NCI-H2196 treated with DMSO at 0.1 percent for 48 hours (cell line): Measurements from ENCODE around the gene SLAMF7.

Experiments used
- DNase-seq: peaks from one replicate; lab custom pipeline; 2025; ENCODE audit not compliant: unreplicated experiment; lab: John Stamatoyannopoulos, UW

The SLAMF7 gene

GRCh38 chr1:160744852-160745520 lies 5.9 kb downstream of the SLAMF7 start:
- DNase-seq, result no peak

DNA sequence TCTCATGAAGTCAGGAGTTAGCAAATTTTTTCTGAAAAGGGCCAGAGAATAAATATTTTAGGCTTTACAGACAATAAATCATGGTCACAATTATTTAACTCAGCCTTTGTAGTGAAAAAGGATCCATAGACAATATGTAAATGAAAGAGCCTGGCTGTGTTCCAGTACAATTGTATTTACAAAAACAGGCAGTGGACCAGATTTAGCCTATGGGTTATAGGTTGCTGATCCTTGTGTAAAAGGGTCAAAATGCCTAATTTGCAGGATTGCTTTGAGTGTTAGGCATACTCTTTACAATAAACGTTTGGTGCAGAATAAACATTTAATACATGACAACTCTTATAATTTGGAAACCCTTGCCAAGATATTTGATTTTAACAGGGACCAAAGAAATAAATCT lies 6.5 kb downstream of the SLAMF7 start:
- no peak for DNase-seq

DNA sequence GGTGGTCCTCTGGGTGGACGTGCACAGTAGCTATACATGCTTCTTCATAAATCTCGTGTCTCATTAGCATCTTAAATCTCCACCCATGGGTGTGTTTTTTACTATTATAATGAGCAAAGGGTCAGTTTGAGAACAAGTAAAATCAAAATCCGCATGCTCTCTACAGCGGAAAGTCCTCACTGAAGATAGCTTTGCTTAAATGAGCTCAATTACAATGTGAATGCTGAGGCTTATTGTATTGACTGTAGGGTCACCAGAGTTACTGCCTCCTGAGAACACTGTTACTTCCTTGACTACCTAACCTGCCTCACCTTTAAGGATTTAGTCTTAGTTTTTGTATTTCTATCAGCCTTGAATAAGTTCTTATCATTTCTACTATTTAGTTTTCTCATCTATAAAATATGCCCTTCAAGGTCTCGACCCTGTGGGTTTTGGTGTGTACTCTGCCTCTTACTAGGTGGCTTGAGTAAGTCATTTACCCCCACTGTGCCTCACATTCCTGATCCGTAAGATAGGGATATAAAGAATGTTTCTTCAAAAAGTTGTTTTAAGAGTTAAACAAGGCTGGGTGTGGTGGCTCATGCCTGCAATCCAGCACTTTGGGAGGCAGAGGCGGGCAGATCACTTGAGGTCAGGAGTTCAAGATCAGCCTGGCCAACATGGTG lies 7.9 kb downstream of the SLAMF7 start:
- no peak for DNase-seq

DNA sequence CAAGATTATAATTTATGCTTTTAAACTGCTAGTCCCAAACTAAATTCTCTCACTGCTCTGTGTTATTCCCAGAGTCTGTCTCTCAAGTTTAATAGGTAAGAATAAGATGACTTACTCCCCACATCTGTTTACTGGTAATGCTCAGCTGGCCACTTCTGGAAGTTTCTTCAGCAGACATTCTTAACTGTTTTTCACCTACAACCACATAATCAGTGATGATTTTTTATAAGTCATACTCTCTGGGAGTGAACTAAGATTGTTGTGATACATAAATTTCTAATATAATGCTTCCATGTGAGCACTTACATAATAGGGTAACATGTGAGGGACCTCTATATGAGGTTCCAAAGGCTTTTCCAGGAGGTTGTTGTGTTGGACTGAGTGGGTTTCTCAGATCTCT lies 8.7 kb downstream of the SLAMF7 start:
- no peak for DNase-seq

- DNase-seq, result no peak
These were observed 9.3 kb downstream of the SLAMF7 start for GRCh38 chr1:160748181-160748877.

GRCh38 chr1:160748878-160749269 lies 9.8 kb downstream of the SLAMF7 start:
- DNase-seq, result no peak

- DNase-seq, result no peak
These were observed 11.6 kb downstream of the SLAMF7 start for GRCh38 chr1:160750608-160751007.

DNA sequence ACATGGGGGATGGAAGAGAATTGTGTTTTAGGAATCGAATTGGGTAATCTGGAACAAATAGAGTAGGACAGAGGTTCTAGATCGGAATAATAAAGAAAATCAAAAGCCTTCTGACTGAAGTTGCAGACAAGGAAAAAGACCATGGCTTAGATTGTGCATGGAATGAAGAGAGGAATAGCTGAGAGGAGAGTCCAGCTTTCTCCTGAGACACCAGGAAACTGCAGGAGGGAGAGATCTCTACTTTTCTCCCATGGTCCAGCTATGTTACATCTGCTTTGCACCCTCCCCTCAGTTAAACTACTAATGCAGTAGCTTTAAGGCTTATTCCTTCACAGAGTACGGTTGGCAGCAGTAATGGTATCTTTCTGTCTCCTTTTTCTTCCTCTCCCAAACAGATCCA lies 13.4 kb downstream of the SLAMF7 start:
- DNase-seq, result no peak

DNA sequence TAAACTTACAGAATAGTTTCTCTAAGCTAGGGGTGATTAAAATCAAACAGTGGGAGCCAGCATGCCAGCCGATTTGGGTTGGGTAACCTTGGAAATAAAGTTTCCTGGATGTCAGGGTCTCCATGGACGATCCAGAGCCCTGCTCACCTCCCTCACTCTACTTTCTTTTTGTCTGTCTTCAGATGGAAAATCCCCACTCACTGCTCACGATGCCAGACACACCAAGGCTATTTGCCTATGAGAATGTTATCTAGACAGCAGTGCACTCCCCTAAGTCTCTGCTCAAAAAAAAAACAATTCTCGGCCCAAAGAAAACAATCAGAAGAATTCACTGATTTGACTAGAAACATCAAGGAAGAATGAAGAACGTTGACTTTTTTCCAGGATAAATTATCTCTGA lies 13.9 kb downstream of the SLAMF7 start:
- no peak for DNase-seq

DNA sequence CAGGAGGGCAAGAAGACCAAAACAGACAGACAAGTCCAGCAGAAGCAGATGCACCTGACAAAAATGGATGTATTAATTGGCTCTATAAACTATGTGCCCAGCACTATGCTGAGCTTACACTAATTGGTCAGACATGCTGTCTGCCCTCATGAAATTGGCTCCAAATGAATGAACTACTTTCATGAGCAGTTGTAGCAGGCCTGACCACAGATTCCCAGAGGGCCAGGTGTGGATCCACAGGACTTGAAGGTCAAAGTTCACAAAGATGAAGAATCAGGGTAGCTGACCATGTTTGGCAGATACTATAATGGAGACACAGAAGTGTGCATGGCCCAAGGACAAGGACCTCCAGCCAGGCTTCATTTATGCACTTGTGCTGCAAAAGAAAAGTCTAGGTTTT lies 14.5 kb downstream of the SLAMF7 start:
- no peak for DNase-seq

- no peak for DNase-seq
These were observed 16.4 kb downstream of the SLAMF7 start for GRCh38 chr1:160755461-160755860.

- no peak for DNase-seq
These were observed 17.1 kb downstream of the SLAMF7 start for GRCh38 chr1:160755911-160756848.

GRCh38 chr1:160756849-160757201 lies 17.8 kb downstream of the SLAMF7 start:
- no peak for DNase-seq

GRCh38 chr1:160758521-160758920 lies 19.5 kb downstream of the SLAMF7 start:
- no peak for DNase-seq

- no peak for DNase-seq
These were observed 20.7 kb downstream of the SLAMF7 start for GRCh38 chr1:160759740-160760139.

GRCh38 chr1:160761046-160761445 lies 22.0 kb downstream of the SLAMF7 start:
- no peak for DNase-seq

GRCh38 chr1:160761886-160762285 lies 22.8 kb downstream of the SLAMF7 start:
- no peak for DNase-seq

- DNase-seq, result no peak
These were observed 24.9 kb downstream of the SLAMF7 start for GRCh38 chr1:160763993-160764392.

DNA sequence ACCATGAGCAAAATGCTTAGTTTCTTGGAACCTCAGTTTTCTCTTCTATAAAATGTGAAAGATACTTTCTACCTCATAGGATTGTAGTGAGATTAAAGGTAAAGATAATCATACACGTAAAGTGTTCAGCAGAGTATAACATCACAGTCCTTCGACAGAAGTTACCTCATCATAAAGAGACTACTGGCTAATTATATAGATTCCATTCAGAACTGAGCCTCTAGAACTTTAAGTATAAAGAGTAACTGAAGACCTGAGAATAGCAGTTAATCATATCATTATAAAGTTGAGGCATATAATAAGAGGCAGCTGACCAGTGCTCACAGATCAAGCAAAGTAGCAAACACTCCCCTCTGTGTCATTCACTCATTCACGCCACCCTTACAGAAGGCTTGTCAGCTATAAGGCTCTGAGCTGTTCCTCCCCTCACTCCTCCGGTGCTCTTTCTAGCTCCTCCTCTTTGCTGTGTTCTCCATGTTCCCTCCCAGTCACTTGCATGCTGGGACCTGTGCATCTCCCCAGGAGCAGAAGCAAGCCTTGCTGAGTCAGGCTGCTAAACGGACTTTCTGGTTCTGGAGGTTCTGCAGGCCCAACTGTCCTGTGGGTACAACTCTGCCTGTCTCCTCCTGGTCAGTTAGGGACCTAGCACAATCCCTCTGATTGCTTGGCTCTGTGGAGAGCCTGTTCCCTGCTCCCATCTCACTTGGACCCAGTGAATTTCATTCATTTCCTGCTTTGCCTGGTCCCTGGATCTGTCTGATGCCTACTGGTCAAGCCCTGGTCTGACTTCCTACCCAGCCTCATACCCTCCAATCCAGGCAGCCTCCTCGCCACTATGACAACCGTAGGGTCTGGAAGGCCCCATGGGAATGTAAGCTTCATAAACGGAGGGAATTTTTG lies 28.6 kb downstream of the SLAMF7 start:
- no peak for DNase-seq

DNA sequence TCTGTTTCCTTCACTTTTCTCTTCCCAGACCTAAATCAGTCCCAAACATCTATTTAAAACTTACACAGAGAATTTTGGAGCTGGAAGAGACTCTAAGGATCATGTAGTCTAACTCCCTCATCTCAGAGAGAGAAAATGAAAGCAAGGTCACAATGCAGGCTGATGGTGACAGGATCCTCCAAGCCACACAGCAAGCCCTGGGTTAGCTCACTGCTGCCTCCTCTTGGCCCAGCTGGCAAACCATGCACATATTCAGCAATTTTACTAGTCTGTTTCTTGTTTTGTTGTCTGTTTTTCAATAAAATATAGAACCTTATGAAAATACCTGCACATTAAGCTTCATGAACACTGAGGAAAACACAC lies 29.2 kb downstream of the SLAMF7 start:
- DNase-seq, result no peak
